NCI-H1092 (cell line): ENCODE data around the gene GATC.
"Not testable (repeated sequence)": the region's sequence is repeated elsewhere in the genome, so short reads cannot be mapped to it uniquely, and the experiment has no call there.

Experiments
- DNase-seq: peaks from one replicate; lab custom pipeline; 2025; lab: John Stamatoyannopoulos, UW

Gene GATC

DNA sequence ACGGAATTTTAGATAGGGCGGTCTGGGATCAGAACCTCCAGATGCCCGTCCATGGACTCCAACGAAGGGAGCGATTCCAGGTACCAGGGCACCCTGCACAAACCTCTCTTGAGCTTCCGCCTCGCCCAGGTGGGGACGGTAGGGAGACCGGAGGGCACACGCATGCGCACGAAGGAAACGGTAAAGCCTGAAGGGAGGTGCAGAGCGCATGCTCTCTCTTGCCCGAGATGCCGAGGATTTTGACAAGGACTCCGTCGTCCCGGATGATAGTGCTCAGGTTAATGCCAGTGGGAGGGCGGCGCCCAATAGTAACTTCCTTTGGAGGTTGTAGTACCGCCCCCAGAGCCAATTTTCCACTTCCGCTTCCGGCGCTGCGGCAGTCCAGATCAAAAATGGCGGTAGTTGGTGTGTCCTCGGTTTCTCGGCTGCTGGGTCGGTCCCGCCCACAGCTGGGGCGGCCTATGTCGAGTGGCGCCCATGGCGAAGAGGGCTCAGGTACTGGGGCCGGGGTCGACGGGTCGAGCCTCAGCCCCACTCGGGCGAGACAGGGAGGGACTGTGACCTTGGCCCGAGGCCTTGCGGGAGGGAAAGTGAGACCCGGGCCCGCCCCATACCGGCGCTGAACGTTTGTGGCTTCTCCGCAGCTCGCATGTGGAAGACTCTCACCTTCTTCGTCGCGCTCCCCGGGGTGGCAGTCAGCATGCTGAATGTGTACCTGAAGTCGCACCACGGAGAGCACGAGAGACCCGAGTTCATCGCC, 8.3 kb upstream of the GATC start, which contains the start of gene COX6A1:
Gene COX6A1, plus strand, starts transcription at position 379 of the 760 bp plus-strand sequence. Its CDS starts 14 bp downstream, at position 393.
- DNase-seq: peak; percentile 99

DNA sequence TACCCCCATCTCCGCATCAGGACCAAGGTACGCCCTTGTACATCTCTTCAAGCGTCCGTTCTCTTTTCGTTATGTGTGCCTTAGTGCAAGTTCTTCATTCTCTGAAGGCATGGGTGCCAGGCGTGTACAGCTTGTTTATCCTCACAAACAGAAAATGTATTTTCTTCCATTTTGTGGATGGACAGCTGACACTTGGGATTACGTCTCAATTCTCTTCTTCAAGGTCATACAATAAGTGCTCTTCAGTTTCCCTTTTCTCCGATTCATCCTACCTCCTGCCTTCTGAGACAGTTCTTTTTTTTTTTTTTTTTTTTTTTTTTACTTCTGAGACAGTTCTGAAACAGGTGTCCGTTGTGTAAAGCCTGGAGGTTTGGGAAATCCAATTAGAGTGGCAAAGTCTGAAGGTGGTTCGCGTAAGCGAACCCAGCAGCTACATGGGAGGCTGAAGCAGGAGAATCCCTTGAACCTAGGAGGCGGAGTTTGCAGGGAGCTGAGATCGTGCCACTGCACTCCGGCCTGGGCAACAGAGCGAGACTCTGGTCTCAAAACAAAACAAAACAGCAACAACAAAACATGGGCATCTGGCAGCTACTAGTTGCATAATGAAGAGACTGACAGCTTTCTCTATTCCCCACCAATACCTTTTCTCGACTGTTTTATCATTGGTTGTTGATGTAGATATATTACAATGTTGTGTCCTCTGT, 7.6 kb upstream of the GATC start:
- DNase-seq: no peak

DNA sequence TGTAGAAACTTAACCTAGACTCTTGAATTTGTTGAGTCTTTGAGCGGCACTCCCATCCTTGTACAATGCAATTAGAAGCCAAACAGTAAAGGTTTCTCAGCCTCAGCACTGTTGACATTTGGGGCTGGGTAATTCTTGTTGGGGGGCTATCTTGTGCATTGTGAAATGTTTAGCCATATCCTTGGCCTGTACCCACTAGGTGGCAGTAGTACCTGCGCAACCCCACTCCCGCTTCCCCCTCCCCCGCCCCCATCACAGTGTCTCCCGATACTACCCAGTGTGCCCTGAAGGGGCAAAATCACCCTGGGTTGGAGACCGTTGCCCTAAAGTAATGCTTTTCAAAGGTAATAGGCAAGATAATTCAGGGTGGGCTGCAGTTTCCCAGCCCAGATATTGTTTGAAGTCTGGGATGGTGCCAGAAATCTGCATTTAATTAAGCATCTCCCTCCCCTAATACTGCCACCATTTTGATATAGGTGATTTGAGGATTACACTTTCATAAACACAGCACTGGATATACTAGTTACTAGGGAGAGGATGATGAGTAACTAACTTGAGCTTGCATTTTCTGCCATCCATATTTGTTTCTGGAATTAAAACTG, 6.5 kb upstream of the GATC start:
- DNase-seq: peak; percentile 21

DNA sequence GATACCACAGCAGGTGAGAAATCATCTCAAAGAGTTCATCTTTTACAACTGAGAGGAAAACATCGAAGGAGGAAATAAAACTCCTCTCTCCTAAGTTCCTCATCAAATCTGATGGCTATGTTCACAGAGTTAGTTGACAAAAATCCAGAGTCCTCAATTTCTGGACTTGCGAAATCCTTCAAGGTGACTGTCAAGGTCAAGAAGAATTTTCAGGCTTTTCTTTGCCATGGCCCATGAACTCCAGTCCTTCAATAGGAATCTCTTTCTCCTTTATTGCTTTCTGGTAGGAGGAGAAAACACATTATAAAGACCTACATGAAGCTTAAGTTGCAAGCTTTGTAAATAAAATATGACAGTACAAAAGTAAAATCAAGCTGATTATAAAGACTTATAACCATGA, 1.6 kb upstream of the GATC start:
- no peak for DNase-seq

DNA sequence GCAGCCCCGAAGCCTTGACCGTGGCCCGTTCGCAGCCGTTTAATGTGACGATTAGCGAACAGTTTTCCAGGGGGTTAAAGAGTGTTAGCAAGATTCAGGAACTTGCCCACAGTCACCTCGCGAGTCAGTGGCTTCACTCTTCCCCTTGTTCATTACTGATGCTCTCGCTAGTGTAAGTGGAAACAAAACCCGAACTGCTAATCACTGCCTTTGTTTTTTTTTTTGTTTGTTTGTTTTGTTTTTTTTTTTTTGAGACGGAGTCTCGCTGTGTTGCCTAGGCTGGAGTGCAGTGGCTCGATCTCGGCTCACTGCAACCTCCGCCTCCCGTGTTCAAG, 567 bp downstream of the GATC start:
- not testable (repeated sequence) for DNase-seq

DNA sequence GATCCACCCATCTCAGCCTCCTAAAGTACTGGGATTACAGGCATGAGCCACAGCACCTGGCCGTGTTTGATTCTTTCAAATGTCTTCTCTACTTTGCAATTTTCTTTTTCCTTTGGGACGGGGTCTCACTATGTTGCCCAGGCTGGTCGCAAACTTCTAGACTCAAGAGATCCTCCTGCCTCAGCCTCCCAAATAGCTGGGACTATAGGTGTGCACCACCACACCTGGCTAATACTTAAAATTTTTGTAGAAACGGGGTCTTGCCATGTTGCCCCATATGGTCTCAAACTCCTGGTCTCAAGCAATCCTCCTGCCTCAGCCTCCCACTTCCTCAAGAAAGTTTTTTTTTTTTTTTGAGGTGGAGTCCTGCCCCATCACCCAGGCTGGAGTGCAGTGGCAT, 1.7 kb downstream of the GATC start:
- DNase-seq: no peak

DNA sequence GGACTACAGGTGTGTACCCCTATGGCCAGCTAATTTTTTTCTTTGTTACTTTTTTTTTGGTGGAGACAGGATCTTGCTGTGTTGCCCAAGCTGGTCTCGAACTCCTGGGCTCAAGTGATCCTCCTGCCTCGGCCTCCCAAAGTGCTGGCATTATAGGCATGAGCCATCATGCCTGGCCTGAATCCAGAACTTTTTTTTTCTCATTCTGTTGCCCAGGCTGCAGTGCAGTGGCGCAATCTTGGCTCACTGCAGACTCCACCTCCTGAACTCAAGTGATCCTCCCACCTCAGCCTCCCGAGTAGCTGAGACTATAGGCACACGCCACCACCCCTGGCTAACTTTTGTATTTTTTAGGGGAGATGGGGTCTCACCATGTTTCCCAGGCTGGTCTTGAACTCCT, 6.3 kb downstream of the GATC start:
- not testable (repeated sequence) for DNase-seq

DNA sequence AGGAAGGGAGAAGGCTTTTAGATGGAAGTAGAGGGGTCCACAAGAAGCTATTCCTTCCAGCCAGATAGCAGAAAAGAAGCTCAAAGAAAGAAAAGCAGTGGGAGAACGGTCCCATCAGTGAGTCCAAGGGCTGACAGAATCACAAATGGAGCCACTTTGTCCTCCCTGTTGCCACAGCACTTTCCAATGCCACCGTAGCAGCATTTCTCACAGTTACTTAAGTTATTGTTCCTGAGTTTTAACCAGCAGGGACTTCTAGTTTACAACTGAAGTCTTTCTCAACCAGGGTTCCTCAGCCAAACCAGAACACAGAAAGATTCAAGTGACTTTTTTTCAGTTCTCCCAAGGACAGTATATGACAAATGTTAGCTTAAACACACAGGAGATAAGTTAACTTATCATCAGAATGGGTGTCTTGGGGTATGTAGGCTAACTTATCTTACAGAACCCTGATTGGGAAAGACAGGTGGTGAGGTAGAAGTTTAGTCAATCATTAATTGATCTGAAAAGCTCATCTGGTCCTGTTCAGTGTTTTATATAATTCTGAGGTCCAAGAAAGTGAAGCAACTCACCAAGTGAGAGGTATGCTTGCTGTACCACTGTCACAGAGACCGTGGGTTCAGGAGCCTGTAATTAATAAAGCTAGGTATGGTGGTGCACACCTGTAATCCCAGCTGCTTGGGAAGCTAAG, 7.0 kb downstream of the GATC start:
- DNase-seq: no peak

DNA sequence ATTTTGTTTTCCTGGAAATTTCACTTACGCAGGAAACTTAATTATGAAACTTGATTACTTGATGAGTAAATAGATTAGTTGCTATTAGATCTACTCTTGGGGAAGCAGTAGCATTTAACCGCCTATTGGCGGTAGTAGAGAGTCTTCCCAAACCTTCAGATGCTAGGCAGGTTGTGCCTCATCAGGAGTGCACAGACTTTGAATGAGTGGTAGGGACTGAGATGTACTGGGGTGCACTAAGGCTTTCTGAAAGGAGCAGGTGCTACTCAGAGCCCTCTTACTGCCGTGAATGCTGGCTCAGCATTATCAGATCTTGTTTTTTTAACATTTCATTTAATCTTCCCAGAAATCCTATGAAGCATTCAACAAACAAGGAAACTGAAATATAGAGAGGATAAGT, 7.7 kb downstream of the GATC start:
- DNase-seq: no peak

DNA sequence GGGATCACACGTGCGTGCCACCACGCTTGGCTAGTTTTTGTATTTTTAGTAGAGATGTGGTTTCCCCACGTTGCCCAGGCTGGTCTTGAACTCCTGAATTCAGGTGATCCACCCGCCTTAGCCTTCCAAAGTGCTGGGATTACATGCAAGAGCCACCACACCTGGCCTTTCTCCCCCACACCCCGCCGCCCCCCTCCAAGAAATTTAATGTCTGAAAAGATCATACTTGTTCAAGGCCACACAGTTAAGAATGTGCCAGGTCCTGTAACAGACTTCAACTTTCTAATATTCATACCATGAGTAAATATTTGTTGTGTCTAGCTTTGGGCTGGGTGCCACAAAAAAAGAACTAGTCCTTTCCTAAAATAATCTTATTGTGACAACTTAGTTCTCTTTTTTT, 9.1 kb downstream of the GATC start:
- no peak for DNase-seq

DNA sequence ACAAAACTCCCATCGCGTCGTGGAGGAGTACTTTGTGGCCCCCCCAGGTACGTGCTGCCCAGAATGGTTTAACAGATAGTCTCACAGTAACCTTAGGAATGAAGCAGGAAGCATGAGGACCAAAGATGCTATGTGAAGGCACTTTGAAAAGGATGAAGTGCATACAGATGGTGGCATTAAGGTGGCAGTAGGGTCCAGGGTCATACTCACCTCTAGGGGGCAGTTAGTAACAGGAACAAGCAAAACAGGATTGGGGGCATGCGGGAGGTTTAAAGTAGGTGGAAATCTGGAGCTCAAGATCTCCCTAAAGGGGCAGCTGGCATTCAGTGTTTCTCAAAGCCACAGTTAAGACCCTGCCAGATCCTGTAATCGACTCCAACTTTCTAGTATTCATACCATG, 10.9 kb downstream of the GATC start:
- DNase-seq: no peak

DNA sequence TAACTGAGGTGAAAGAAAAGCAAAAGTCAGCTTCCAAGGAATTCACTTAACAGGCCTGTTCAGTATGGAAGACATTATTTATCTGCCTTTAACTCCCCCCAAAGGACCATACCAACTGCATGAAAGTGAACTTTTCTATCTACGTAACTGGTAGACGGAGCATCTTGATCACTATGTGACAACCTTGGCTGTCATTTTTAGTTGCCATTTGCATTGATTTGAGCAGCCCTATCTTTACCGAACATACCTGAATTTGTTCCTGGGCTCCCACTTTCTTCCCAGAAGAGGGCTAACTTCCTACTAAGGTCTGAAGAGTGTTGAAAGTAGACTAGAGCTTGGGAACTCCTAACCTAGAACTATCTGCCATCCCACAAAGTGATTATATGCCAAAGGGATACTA, 13.9 kb downstream of the GATC start:
- DNase-seq: no peak

DNA sequence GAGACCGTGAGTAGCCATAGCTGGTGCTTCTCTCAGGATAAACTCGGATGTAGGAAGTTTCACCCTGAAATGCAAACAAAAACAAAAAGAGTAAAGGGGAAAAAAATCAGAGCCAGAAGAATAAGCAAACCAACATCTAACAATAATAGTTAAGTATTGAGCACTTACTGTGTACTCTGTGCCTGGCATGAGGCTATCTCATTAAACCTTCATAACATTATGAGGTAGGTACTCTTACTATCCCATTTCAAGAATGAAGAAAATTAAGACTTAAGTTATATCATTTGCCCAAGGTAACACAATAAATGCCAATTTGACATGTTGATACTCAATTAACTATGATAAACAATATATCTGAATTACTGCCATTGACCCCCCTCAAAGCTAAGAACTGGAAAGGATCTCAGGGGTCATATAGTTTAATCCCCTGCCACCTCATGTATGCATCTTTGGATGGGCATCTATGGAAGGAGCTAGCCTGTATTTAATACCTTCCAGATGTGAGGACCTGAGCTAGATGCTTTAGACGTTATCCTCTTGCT, 15.9 kb downstream of the GATC start:
- DNase-seq: no peak

DNA sequence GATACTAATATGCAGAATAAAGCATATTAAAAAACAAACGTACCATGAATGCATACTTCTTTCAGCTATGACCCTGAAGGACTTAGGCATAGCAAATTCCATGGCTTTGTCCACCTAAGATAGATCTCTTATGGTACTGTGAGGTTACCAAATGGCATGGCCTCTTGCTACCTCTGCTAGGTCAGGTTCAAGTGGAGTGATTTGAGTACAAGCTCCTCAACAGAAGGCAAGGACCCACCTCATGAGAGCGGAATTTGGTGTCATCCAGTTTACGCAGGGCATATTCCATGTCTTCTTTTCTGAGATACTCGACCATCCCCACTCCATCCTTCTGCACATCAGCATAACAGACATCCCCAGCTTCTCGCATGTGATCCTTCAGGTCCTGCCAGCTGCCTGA, 17.5 kb downstream of the GATC start:
- no peak for DNase-seq

DNA sequence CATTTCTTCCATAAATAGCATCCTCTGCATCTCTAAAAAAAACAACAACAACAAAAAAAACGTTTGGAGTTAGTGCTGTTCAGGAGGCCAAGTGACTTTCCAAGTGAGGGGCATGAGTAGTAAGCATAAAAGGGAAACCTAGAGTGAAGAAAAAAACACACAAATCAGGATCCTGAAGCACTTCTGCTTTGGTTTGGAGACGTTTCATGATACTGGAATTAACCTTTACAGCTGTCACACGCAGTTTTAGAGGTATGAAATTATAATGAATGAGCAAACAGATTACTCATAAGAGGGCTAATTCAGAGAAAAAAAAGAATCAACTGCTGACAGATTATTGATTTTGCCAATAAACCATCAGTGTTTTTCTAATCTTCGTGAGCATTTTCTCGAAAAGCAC, 19.5 kb downstream of the GATC start:
- DNase-seq: no peak

DNA sequence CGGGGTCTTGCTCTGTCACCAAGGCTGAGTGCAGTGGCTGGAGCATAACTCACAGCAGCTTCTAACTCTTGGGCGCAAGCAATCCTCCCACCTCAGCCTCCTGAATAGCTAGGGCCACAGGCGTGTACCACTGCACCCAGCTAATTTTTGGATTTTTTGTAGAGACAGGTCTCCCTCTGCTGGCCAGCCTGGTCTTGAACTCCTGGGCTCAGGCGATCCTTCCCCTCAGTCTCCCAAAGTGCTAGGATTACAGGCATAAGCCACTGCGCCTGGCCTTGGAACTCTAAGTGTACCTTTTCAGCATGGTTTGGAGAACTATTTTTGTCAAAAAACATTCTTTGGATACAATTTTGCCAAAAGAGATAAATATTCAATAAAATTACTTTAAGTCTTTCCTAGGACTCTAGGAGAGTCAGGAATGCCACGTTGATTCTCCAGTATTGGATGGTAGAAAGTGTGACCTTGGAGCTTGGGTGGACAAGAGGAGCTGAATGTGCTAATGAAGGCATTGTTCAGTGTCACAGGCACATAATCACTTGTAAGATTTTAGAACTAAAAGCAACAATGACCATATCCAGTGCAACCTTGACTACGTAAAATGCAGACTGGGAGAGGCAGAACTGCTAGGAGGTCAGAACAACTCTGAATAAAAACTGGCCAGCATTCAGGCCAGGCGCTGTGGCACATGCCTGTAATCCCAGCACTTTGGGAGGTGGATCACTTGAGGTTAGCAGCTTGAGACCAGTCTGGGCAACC, 20.5 kb downstream of the GATC start:
- no peak for DNase-seq

DNA sequence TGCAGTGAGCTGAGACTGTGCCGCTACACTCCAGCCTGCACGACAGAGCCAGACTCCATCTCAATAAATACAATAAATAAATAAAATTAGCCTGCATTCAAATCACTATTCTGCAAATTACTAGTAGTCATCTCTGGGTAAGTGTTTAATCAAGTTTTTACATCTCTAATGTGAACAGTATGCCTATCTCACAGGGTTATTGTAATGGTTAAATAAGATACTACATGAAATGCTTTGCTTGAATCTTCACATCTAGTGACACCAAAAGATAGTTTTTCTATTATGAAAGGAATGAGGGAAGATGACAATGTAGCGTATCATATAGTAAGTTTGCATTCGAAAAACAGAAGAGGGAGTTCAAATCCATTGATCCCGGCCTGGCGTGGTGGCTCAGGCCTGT, 21.2 kb downstream of the GATC start:
- DNase-seq: no peak

DNA sequence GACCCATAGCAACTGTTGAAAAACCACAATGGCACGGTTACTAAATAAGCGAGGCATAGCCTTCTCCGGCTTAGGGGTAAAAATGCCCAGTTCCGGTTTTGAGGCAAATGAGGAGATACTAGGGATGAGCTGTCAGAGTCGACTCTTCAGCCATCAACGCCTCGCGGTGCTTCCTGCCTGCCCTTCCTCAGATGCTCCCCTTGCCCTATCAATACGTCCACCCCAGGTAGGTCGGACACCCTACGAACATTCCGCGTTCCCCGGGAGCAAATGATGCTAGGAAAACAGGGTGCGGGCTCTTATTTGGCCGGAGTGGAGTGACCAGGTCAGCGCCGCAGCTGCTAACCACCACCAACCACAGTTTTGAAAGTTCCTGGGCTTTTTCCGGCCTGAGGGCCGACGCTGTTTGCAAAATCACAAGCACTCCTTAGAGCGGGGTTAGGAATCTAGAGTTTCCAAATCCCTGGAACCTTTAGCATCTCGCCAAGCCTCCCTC, 22.1 kb downstream of the GATC start:
- DNase-seq: no peak

DNA sequence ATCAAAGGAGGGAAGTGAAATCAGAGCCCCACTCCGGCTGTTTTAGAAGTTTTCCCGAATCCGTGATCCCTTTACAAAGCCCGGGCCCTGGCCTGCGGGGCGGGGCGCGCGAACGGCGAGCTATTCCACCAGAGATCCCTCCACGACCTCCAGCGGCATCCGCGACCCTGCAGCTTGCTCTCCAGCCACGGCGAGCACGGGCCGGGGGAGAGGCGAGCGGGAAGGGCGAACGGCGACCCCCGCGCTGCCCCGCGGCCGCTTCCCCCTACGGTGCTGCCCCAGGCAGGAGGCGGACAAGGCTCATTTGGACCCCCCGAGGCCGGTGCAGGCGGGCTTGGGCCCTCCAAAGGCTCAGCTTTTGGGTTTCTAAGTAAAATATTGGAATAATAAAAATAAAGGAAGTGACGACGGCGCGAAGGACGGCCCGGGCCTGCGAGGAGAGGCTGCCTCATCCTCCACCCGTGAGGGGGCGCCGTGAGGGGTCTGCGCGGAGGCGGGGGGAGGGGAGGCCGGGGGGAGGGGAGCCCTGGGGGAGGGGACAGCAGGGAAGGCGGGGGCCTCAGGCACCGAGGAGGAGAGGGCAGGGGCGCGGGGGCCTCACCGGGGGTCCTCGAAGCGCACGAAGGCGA, 22.7 kb downstream of the GATC start:
- no peak for DNase-seq

DNA sequence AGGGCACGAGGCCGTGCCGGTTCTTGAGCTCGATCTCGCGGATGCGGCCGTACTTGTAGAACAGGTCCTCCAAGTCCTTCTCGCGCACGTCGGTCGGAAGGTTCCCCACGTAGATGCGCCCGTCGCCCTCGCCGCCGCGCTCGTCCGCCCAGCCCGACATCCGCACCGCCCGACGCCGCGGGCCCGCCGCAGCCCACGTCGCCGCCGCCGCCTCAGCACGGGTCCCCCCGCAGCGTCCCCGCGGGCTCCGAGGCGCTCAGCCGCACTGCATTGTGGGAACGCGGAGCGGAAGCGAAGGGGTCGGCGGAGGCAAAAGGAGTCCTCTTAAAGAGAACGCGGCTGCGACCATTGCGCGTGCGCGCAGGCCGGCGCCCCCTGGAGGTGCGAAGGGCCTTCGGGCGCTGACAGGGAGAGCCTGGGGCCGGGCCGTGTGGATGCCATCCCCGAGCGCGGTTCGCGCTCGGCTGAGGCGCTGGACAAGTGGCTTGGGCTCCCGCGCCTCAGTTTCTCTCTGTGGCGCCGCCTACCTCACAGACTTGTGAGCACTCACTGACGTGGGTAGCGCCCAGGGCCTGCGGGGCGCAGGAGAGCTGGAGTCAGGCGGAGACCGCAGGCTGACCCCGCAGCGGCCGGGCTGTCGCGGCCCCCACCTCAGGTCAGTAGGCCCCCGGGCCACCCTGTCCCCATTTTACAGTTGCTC, 23.4 kb downstream of the GATC start, which contains the start of gene SRSF9:
Gene SRSF9, minus strand, starts transcription at position 299 of the 700 bp plus-strand sequence. Its CDS starts 139 bp downstream, at position 160.
- peak; percentile 90 for DNase-seq
